ENCODE data around the gene SEMA3D.

GRCh38 chr7:85055906-85056305, 130.9 kb downstream of the SEMA3D start:
- TF ChIP-seq CTCF (IDR thresholded peaks at IDR 0.05) (no peak), POLR2A (IDR thresholded peaks at IDR 0.05) (no peak)
